PC-9 (cell line): Measurements from ENCODE around the gene TRIM31.

Experiments
- CTCF ChIP-seq: fragments of 200-600 bp; sonication (generic); conservative IDR thresholded peaks from 2 replicates; pipeline ENCODE4 v1.6.1; 2017; ENCODE audit warnings: mixed run types, antibody characterized with exemption, mild to moderate bottlenecking, moderate library complexity
- EZH2 ChIP-seq: fragments of 200-600 bp; sonication (generic); IDR thresholded peaks from 2 replicates; pipeline ENCODE4 v1.8.0; 2017; ENCODE audit warnings: antibody characterized with exemption, low read depth

GRCh38 chr6:30136570-30137286, 23.8 kb upstream of the TRIM31 start:
- TF ChIP-seq CTCF (no peak), EZH2 (no peak)
